Mucosa of descending colon (tissue), 3 donors: ENCODE data around the gene AGAP1. TPM values are rescaled to one million over a fixed set of nuclear protein-coding genes. Genes with fewer than 3 reads are reported as not detected.

ENCODE experiments used
- ATAC-seq: fragments of 200-7000 bp; cut with Tn5 transposase; one replicate; pipeline ENCODE4 v1.9.1; 2020; ENCODE audit warnings: mild to moderate bottlenecking, moderate library complexity
- DNase-seq, 3 donors: peaks; one replicate each; pipeline ENCODE4 v3.0.0-alpha.2; 2020
- H3K36me3 ChIP-seq: fragments of 200-600 bp; one replicate; pipeline ENCODE4 v1.8.0; 2021; ENCODE audit warnings: low read depth, mild to moderate bottlenecking
- H3K4me1 ChIP-seq: fragments of 200-600 bp; one replicate; pipeline ENCODE4 v1.8.0; 2021; ENCODE audit warnings: low read depth, mild to moderate bottlenecking
- H3K4me3 ChIP-seq: fragments of 200-600 bp; one replicate; pipeline ENCODE4 v1.8.0; 2021; ENCODE audit warnings: mild to moderate bottlenecking
- H3K9me3 ChIP-seq: fragments of 200-600 bp; one replicate; pipeline ENCODE4 v1.8.0; 2021; ENCODE audit warnings: mild to moderate bottlenecking
- CTCF ChIP-seq: fragments of 200-600 bp; IDR thresholded peaks from one replicate; pipeline ENCODE4 v1.8.0; 2022; ENCODE audit warnings: antibody characterized with exemption, mild to moderate bottlenecking
- intact Hi-C, 2 donors: fragments of 100-400 bp; cut with DNase I in 1 of 2; cut with micrococcal nuclease in 1 of 2; formaldehyde crosslinking; loops; one replicate each; pipeline versions ENCODE4 v1.11.0 to v1.11.1; 2022; cut with DNase I, micrococcal nuclease
- total RNA-seq, 3 donors: library from RNA; stranded (reverse); fragmentation: NEBNext Ultra II Directional in 2 of 3; extraction: Animal tissue kit (Norgen Biotek cat#: 25700) in 2 of 3; gene quantifications; one replicate each; pipeline versions ENCODE4 v1.2.1 to v1.2.4, GENCODE V29; 2021 to 2023
- donor health status: DM: no; HTN: no; CAD: no; lungs with moderate emphysema.
- donor health status: DM: no; HTN: no; CAD: no.
- donor health status: DM: no; HTN: yes; CAD: no.

Gene AGAP1
- total RNA-seq, 3 donors from 2014 or later, result 68.1 to 112 (median 88.9) TPM

DNA sequence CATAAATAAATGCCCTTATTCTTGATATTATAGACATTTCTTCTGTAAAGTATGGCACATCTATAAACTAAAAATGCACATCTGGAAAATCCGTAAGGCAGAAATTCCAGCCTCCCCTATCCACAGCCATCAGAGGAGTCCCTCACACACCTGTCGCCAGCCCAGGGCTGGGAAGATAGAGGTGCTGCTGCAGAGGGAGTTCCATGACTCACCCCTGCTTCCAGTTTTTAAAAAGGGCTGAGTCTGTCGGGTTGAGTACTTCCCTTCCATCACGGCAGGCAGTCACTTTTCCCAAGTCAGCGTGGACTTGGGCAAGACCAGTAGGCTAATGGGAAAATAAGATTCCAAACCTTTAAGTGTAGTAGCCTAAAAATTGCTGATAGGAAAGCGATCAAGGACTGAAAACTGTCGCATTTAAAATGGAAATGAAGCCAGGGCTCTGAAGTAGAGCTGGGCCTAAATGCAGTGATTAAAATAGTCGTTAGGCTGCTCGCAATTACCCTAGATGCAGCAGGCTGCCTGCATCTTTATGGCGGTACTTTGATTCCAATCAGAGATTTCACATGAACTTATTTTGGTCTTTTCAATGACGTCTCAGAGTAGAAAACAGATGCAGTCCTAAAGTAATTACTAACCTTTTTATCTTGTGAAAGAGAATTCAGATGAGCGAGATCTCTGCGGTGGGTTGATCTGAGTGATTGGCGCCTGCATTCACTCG is 280.5 kb downstream of the AGAP1 start:
- intact Hi-C loops, result no loop called here
- Histone ChIP-seq H3K9me3 (no peaks in the 10 kb centered on the region), H3K36me3 (no peaks in the 10 kb centered on the region), H3K4me3 (no peak overlapping the region), H3K4me1 (no peaks in the 10 kb centered on the region)
- TF ChIP-seq CTCF, result no peak
- no peak for DNase-seq
- ATAC-seq, result no peak

DNA sequence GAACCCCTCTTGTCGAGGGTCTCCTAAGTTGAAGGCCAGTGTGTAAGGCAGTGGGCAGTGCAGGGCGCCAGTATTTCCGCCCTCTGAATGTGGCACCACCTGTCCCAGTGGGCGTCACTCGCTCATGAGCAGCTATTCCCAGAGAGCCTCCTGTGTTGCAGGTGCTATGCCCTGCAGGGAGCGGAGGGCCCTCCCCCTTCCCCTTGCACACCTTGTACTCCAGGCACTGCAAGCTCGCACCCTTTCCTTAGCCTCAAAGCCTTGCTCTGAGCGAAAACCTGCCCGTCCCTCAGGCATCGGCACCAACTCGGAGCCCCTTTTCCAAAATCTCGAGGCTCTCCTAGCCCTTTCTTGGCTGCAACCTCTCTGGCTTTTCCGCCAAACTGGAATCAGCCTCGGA is 282.7 kb downstream of the AGAP1 start:
- ATAC-seq, result no peak
- Histone ChIP-seq H3K4me1 (no peaks in the 10 kb centered on the region), H3K4me3 (no peak overlapping the region), H3K9me3 (no peaks in the 10 kb centered on the region), H3K36me3 (no peaks in the 10 kb centered on the region)
- intact Hi-C loops, result no loop called here
- no peak for TF ChIP-seq CTCF
- no peak for DNase-seq

DNA sequence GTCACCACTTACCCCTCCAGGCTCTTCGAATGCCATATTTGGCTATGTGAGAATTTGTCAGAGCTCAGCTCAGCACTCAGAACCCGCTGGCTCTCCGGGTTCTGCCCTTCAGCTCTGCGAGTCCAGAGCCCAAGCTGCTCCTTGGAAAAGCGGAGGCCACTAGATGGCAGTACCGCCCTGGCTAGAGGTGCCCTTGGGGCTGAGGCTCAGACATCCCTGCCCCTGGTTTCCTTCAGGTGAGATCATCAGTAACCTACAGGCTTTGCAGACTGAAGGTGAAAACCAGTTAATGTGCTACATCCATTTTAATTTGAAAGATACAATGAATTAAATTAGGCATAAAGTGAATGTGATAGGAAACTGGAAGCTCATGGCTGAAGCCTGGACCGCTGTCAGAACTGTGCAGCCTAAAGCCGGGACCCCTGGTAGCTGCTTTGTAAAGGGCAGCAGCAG is 285.6 kb downstream of the AGAP1 start:
- Histone ChIP-seq H3K4me3 (no peak overlapping the region), H3K4me1 (no peaks in the 10 kb centered on the region), H3K9me3 (no peaks in the 10 kb centered on the region), H3K36me3 (no peaks in the 10 kb centered on the region)
- intact Hi-C loops, result no loop called here
- peak; percentile 94 for ATAC-seq
- peak; percentile 40 for TF ChIP-seq CTCF
- peak in 2 of 3 donors; percentile 81 to 89 for DNase-seq

DNA sequence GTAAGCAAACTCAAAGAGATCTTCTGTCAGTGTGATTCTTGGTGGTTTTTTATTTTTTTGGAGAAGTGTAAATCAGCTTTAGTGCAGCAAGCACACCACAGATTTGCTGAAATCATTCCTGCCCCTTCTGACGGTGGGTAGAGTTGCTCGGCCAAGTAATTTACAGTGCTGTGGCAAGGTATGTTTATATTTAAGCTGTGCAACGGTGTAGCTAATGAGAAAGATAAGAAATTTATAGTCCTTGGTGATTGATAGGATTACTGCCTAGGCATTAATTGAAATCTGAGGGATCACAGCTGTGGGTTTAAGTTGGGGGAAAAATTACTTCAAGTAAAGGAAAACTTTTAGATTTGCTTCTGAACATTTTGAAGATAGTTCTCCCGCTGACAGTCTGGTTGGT is 286.6 kb downstream of the AGAP1 start:
- ATAC-seq, result no peak
- H3K36me3 ChIP-seq, result no peaks in the 10 kb centered on the region
- no peak for DNase-seq
- H3K9me3 ChIP-seq, result no peaks in the 10 kb centered on the region
- no peak for TF ChIP-seq CTCF
- H3K4me1 ChIP-seq, result no peaks in the 10 kb centered on the region
- intact Hi-C loops, result no loop called here
- H3K4me3 ChIP-seq, result no peak overlapping the region

DNA sequence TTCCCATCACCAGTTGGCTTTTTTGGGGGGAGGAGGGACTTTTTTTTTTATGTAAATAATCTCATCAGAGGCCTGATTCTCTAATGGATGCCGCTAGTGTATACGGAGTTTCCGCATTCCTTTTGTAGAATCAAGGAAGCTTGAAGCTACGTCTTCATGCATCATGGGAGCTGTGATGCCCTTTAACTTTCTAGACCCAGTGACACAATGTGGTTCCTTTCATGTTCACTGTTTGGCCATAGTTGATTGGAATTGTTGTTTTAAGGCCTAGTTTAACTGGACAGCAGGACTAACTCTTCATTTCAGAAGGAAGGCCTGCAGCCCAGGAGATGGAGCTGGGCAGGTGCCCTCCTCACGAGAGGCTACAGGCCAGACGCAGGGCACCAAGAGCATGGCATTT is 287.9 kb downstream of the AGAP1 start:
- TF ChIP-seq CTCF, result no peak

GRCh38 chr2:235784788-235785187 is 290.9 kb downstream of the AGAP1 start:
- ATAC-seq (no peak), DNase-seq (no peak)
- no peak overlapping the region for H3K4me3 ChIP-seq
- no peaks in the 10 kb centered on the region for H3K36me3 ChIP-seq
- H3K9me3 ChIP-seq, result no peaks in the 10 kb centered on the region
- intact Hi-C loops, result no loop called here
- no peaks in the 10 kb centered on the region for H3K4me1 ChIP-seq
- TF ChIP-seq CTCF, result no peak

More for the DNA sequence above, 287.9 kb downstream of the AGAP1 start:
- H3K36me3 ChIP-seq, result no peaks in the 10 kb centered on the region
- no peak for DNase-seq
- H3K4me1 ChIP-seq, result no peaks in the 10 kb centered on the region
- no peaks in the 10 kb centered on the region for H3K9me3 ChIP-seq
- H3K4me3 ChIP-seq, result no peak overlapping the region
- ATAC-seq, result no peak
- intact Hi-C loops, result no loop called here
